ENCODE data around the gene CDCP1.

GRCh38 chr3:45057557-45057956 is 88.6 kb downstream of the CDCP1 start:
- no peak for TF ChIP-seq POLR2A (IDR thresholded peaks at IDR 0.05; ENCODE audit: extremely low read depth, insufficient read length)
- no peak for TF ChIP-seq CTCF (IDR thresholded peaks at IDR 0.05; ENCODE audit: low read depth, low read length)
- no peak for TF ChIP-seq MAX (IDR thresholded peaks at IDR 0.05; ENCODE audit: low read depth, low read length)

Measured in NB4 (cell line).